ENCODE results near the gene URM1.
A peak's percentile ranks its signal among the peaks of the same experiment; 100 is the strongest.
"Not testable (repeated sequence)": the region's sequence is repeated elsewhere in the genome, so short reads cannot be mapped to it uniquely, and the experiment has no call there.

Gene URM1

GRCh38 chr9:128411364-128412119 lies 40.4 kb downstream of the URM1 start:
- no peak for DNase-seq

- DNase-seq = peak; percentile 90
Observed at GRCh38 chr9:128412120-128412790, 41.1 kb downstream of the URM1 start.

- not testable (repeated sequence) for DNase-seq
Observed at GRCh38 chr9:128413728-128414127, 42.6 kb downstream of the URM1 start.

GRCh38 chr9:128414461-128414860 lies 43.3 kb downstream of the URM1 start:
- no peak for DNase-seq

- DNase-seq = no peak
Observed at GRCh38 chr9:128415281-128415680, 44.1 kb downstream of the URM1 start.

DNA sequence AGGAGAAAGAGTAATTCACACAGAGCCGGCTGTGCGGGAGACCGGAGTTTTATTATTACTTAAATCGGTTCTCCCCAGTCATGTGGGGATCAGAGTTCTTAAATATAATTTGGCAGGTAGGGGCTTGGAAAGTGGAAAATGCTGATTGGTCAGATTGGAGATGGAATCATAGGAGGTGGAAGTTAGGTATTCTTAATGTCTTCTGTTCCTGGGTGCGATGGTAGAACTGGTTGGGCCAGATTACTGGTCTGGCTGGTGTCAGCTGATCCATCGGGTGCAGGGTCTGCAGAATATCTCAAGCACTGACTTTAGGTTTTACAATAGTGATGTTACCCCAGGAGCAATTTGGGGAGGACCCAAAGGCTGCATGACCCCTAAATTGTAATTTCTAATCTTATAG lies 44.8 kb downstream of the URM1 start:
- DNase-seq = no peak

- DNase-seq = no peak
Observed at GRCh38 chr9:128416432-128417019, 45.4 kb downstream of the URM1 start.

DNA sequence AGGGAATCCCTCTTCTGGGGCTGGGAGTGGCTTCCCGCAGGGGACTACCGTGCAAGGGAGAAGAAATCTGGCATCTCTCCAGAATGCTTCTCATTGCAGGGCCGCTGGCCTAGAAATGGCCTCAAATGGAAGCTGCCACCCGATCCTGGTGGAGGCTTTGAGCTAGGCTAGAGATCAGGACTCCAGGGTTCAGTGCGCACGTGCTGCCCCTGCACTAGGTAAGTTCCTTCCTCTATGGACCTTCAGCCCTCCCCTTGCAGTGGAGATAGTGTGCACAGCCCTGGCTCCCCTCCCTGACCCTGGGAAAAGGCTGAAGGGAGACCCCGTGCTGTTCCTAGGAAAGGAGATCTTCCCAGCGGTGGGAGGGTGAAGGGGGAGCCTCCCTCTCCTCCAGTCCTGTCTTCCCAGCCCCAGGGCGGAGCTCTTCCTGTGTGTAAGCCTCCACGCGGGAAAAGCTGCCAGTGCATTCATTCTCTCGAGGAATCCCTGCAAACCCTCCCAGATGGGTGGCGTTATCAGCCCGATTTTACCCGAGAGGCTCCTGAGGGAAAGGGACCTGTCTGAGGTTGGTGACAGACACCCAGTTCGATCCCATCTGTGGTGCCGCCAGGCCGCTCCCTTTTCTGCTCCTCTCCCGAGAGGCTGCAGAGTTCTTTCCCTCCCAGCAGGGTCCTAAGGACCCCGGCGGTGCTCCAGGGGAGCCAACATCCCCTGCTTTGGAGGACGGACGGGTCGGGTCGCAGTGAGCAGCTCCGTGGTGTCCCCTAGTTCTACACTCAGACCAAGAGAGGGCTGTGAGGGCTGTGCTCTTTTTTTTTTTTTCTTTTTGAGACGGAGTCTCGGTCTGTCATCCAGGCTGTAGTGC lies 48.1 kb downstream of the URM1 start:
- DNase-seq = no peak

DNA sequence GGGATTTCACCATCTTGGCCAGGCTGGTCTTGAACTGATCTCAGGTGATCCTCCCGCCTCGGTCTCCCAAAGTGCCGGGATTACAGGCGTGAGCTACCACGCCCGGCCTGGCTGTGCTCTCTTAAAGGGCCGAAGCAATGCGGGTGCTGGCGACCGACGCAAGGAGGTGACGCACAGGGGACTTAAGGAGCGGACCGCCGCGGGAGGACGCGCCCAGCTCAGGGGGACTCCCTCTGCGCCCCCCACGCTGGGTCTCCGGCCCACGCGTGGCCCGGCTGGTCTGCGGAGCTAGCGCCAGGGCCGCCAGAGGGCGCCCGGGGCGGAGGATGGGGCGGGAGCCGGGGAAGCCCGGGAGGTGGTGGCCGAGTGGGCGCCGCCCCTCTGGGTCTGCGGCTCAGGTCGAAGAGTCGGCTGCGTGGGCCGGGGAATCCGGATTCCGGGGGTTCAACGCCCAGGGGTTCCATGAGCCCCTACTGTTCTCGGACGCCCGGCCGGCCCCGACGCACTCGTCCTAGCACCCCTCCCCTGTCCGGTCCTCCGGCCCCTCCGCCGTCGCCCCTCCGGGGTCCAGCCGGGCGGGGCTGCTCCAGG lies 49.0 kb downstream of the URM1 start:
- DNase-seq = peak; percentile 60

GRCh38 chr9:128420651-128421481 lies 49.7 kb downstream of the URM1 start, which contains the start of gene CERCAM:
CERCAM (plus strand) TSS chr9:128420857; CDS start chr9:128420878, 21 bp downstream.
- peak; percentile 33 for DNase-seq

- DNase-seq = no peak
Observed at GRCh38 chr9:128421482-128421996, 50.4 kb downstream of the URM1 start.

- not testable (repeated sequence) for DNase-seq
Observed at GRCh38 chr9:128422022-128422782, 51.0 kb downstream of the URM1 start.

- DNase-seq = no peak
Observed at GRCh38 chr9:128422783-128423150, 51.6 kb downstream of the URM1 start.

GRCh38 chr9:128423356-128423755 lies 52.2 kb downstream of the URM1 start:
- not testable (repeated sequence) for DNase-seq

DNA sequence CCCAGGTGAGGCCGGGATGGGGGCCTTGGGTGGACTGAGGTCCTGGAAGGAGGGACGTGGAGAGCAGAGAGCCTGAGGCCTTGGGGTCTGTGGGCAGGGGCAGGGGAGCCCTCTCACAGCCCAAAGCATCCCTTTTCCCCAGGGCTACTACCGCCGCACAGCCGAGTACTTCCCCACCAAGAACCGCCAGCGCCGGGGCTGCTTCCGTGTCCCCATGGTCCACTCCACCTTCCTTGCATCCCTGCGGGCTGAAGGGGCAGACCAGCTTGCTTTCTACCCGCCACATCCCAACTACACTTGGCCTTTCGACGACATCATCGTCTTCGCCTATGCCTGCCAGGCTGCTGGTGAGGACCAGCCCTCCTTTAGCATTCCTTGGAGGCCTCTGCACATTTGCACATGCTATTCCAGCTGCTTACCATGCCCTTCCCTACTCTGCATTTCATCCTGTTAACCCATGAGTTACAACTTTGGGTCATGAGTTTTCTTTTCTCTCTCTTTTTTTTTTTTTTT lies 53.1 kb downstream of the URM1 start:
- no peak for DNase-seq

DNA sequence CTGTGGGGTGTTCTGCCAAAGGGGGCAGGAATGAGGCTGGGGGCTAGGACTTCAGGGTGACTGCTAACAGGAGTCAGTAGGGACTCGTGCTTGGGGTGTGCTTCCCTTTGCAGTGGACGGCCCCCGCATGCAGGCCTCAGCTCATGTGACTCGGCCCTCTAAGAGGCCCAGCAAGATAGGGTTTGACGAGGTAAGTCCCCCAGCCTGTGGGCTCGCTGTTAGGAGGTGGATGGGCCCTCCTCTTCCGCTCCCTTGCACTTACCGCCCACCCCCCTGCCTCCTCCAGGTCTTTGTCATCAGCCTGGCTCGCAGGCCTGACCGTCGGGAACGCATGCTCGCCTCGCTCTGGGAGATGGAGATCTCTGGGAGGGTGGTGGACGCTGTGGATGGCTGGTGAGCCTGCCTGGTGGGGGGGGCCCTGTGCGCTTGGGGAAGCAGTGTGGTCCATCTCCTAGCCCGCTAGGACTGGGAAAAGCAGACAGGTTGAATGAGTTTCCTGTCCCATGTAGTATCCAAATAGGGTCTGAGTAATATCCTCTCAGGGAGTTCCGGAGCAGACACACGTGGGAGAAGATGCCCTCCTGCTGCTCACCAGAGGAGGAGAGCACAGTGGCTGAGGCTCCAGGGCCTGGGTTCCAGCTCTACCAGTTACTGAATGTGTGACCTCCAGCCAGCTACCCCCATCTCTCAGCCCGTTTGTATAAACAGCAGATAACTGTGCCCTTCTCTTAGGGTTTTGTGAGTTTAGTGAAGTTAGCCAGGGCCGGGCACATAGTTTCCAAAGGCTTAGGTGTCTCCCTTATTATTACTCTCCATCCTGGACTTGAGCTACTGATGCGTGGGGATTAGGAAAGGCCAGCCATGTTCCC lies 57.7 kb downstream of the URM1 start:
- no peak for DNase-seq

GRCh38 chr9:128429513-128430086 lies 58.4 kb downstream of the URM1 start:
- DNase-seq = no peak

GRCh38 chr9:128431207-128431606 lies 60.0 kb downstream of the URM1 start:
- no peak for DNase-seq

DNA sequence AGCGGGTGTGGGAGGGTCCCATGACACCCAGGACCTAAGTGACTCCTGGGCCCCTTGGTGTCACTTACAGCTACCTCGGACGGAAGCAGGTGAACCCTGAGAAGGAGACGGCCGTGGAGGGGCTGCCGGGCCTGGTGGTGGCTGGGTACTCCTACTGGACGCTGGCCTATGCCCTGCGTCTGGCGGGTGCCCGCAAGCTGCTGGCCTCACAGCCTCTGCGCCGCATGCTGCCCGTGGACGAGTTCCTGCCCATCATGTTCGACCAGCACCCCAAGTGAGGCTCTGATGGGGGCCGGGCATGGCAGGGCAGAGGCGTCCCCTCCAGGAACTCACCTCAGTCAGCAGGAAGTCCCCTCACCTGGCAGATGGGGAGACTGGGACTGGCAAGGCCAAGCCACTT lies 63.2 kb downstream of the URM1 start:
- DNase-seq = no peak
